HG03095 (cell line): ENCODE results near the gene ZRANB3.
"Not testable (repeated sequence)": the region's sequence is repeated elsewhere in the genome, so short reads cannot be mapped to it uniquely, and the experiment has no call there.

Experiments
- ATAC-seq: cut with Tn5 transposase; IDR thresholded peaks from one replicate; pipeline ENCODE4 v1.9.1; 2021; ENCODE audit warnings: moderate library complexity; ENCODE audit not compliant: unreplicated experiment

ZRANB3 gene

GRCh38 chr2:135091681-135092080 lies 439.3 kb downstream of the ZRANB3 start:
- no peak for ATAC-seq

- not testable (repeated sequence) for ATAC-seq
These were observed 441.4 kb downstream of the ZRANB3 start for GRCh38 chr2:135089597-135089996.
